Stomach smooth muscle (tissue), 2 donors: ENCODE measurements around the gene BASP1.

Source experiments
- H3K27ac ChIP-seq: one replicate; pipeline ENCODE4 v1.7.0; 2013; ENCODE audit warnings: mild to moderate bottlenecking, low read length, inconsistent platforms
- H3K27me3 ChIP-seq, 2 donors: one replicate each; pipeline ENCODE4 v1.7.0; 2013; ENCODE audit warnings: low read length in 2 of 2; ENCODE audit not compliant: insufficient read depth in 2 of 2, control insufficient read depth in 1 of 2
- H3K36me3 ChIP-seq, 2 donors: one replicate each; pipeline ENCODE4 v1.7.0; 2013; ENCODE audit warnings: low read length in 2 of 2; ENCODE audit not compliant: control insufficient read depth in 2 of 2, insufficient read depth in 2 of 2
- H3K4me1 ChIP-seq: one replicate; pipeline ENCODE4 v1.7.0; 2013; ENCODE audit warnings: low read length; ENCODE audit not compliant: control insufficient read depth, insufficient read depth
- H3K4me3 ChIP-seq, 2 donors: one replicate each; pipeline ENCODE4 v1.7.0; 2013; ENCODE audit warnings: low read length in 2 of 2
- H3K9ac ChIP-seq, 2 donors: one replicate each; pipeline ENCODE4 v1.7.0; 2013; ENCODE audit warnings: low read length in 2 of 2, mild to moderate bottlenecking in 1 of 2
- H3K9me3 ChIP-seq, 2 donors: one replicate each; pipeline ENCODE4 v1.7.0; 2013; ENCODE audit warnings: low read length in 2 of 2; ENCODE audit not compliant: control insufficient read depth in 2 of 2
- donor health status: healthy.
- donor health status: Pancreatic carcinoma.

BASP1 gene

GRCh38 chr5:17217493-17218352 lies at the start of gene BASP1:
Gene BASP1, plus strand, starts transcription at chr5:17217631. Its CDS starts 57,586 bp downstream, at chr5:17275217.
- no peaks in the 10 kb centered on the region for H3K9me3 ChIP-seq
- no peak within 1 kb of the TSS for H3K27ac ChIP-seq
- H3K36me3 ChIP-seq, result no peaks in the 10 kb centered on the region
- peak within 1 kb of the TSS; percentile 59 to 72 for H3K4me3 ChIP-seq
- H3K27me3 ChIP-seq, result peaks cover 16 to 30% of the 10 kb centered on the region in 2 donors
- H3K9ac ChIP-seq, result no peak within 1 kb of the TSS
- H3K4me1 ChIP-seq, result peaks cover 16% of the 10 kb centered on the region

DNA sequence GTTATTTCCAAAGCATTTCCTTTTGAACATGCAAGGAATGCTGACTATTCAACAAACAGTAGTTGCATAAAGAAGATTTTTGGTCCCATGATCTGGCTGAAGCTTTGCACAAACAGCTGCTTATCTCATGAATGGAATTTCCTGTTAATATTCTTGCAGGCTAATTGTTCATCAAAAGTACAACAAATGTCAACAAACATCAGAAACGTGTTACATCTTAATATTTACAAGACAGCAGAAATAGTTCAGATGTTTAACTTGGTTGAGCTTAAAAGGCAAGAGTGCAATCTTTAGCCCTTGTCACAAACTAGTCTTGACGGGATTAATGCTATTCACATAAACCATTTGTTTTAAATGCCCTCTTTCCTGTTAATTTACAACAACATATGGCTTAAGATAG lies 47.9 kb upstream of the BASP1 start:
- no peak overlapping the region for H3K27ac ChIP-seq
- H3K36me3 ChIP-seq, result no peaks in the 10 kb centered on the region
- H3K4me1 ChIP-seq, result no peaks in the 10 kb centered on the region
- no peak overlapping the region for H3K4me3 ChIP-seq
- no peaks in the 10 kb centered on the region for H3K27me3 ChIP-seq
- H3K9me3 ChIP-seq, result no peaks in the 10 kb centered on the region
- H3K9ac ChIP-seq, result no peak overlapping the region

GRCh38 chr5:17172791-17173190 lies 44.6 kb upstream of the BASP1 start:
- Histone ChIP-seq H3K27me3 (no peaks in the 10 kb centered on the region), H3K27ac (no peak overlapping the region), H3K4me1 (no peaks in the 10 kb centered on the region), H3K9ac (no peak overlapping the region), H3K36me3 (no peaks in the 10 kb centered on the region), H3K4me3 (no peak overlapping the region), H3K9me3 (no peaks in the 10 kb centered on the region)

GRCh38 chr5:17174965-17175364 lies 42.5 kb upstream of the BASP1 start:
- H3K27me3 ChIP-seq, result no peaks in the 10 kb centered on the region
- no peak overlapping the region for H3K4me3 ChIP-seq
- H3K27ac ChIP-seq, result no peak overlapping the region
- H3K4me1 ChIP-seq, result no peaks in the 10 kb centered on the region
- H3K9ac ChIP-seq, result no peak overlapping the region
- no peaks in the 10 kb centered on the region for H3K9me3 ChIP-seq
- H3K36me3 ChIP-seq, result no peaks in the 10 kb centered on the region

- no peaks in the 10 kb centered on the region for H3K9me3 ChIP-seq
- H3K9ac ChIP-seq, result no peak overlapping the region
- H3K4me3 ChIP-seq, result no peak overlapping the region
- no peaks in the 10 kb centered on the region for H3K4me1 ChIP-seq
- no peaks in the 10 kb centered on the region for H3K27me3 ChIP-seq
- no peaks in the 10 kb centered on the region for H3K36me3 ChIP-seq
- no peak overlapping the region for H3K27ac ChIP-seq
Measured at GRCh38 chr5:17177501-17178372, 39.7 kb upstream of the BASP1 start.

DNA sequence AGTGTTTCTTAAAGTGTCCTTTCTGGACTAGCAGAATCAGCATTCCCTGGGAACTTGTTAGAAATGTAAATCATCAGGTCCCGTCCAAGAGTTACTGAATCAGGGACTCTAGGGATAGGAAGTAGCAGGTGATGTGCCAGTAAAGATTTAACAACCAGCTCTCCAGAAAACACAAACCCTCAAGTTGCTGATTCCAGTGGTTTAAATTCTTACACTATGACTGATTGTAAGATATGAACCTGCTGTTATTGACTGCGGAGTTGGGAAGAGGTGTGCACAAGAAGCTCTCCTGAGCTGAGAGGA lies 39.1 kb upstream of the BASP1 start:
- H3K27me3 ChIP-seq, result no peaks in the 10 kb centered on the region
- H3K9ac ChIP-seq, result no peak overlapping the region
- H3K4me3 ChIP-seq, result no peak overlapping the region
- no peaks in the 10 kb centered on the region for H3K9me3 ChIP-seq
- no peaks in the 10 kb centered on the region for H3K4me1 ChIP-seq
- H3K36me3 ChIP-seq, result no peaks in the 10 kb centered on the region
- H3K27ac ChIP-seq, result no peak overlapping the region

DNA sequence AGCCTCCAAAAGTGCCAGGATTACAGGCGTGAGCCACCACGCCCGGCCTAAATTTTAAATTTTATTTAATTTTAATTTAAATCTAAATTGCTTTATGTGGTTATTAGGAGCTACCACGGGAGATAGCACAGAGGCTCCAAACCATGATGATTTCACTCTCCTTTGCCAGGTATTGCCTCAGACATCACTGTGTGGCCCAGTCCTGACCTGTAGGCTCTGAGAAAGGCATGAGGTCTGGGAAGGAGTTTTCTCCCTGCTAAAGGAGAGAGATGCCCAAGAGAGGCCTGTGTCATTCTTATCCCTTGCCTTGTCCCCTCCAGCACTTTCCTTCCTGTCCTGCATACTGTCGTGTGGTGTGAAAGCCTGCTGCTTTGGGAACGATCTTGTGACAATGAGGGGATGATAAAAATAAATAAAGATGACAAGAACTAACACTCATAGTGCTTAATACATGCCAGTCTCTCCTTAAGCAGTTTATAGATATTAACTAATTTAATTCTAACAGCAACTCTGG lies 37.0 kb upstream of the BASP1 start:
- H3K36me3 ChIP-seq, result no peaks in the 10 kb centered on the region
- H3K27ac ChIP-seq, result no peak overlapping the region
- H3K9ac ChIP-seq, result no peak overlapping the region
- no peaks in the 10 kb centered on the region for H3K9me3 ChIP-seq
- H3K4me1 ChIP-seq, result no peaks in the 10 kb centered on the region
- no peak overlapping the region for H3K4me3 ChIP-seq
- no peaks in the 10 kb centered on the region for H3K27me3 ChIP-seq

DNA sequence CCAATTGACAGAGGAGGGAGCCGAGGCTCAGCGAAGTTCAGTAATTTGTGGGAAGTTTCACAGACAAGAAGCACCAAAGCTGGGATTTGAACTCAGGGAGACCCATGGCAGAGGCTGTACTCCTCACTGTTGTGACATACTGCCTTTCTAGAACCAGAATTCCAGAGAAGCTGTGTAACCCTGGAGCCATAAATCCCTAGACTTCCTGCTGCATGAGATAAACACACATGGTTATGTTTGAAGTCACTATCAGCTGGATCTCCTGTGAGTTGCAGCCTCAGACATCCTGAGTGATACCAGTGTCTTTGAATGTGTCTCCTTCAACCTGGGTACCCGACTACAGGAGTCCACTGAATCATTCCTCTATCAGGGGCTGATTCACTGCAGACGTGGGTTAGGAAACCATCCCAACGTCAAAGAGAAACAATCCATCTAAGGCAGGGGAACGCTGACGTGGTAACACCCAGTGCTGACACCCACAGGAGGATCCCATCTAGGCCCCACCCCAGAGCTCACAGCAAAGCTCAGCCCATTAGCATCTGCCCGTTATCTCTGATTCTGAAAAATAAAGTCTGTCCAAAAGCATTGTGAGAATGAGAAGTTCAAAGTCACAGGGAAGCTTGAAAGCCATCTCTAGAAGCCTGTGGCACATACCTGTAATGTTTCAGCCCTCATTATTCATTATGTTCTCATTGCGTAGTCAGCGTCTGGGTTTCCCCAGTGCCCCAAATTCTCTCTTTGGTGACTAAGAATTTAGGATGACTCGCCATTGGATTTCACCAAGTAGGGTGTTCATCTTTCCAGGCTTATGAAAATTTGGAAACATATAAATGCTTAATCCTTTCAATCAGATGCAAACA lies 36.3 kb upstream of the BASP1 start:
- Histone ChIP-seq H3K27ac (no peak overlapping the region), H3K36me3 (no peaks in the 10 kb centered on the region), H3K4me1 (peaks cover 4% of the 10 kb centered on the region), H3K9ac (no peak overlapping the region), H3K27me3 (no peaks in the 10 kb centered on the region), H3K9me3 (no peaks in the 10 kb centered on the region), H3K4me3 (no peak overlapping the region)

DNA sequence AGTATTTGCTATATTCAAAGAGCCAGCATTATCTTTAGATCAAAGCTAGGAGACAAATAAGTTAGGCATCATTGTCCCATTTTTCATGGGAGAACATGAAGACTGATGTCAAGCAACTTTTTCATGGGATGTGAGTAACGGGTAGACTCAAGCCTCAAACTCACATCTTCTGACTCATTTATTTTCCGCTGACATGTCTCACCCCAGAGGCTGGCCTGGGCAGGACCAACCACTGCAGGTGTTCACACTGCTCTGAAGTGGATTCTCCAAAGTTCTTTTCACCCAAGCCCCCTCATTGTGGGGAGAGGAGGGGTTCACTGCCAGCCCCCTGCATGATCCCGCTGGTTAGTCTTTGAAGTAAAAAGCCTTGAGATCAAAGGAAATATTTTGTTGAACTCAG lies 34.9 kb upstream of the BASP1 start:
- H3K4me3 ChIP-seq, result no peak overlapping the region
- no peak overlapping the region for H3K27ac ChIP-seq
- no peaks in the 10 kb centered on the region for H3K36me3 ChIP-seq
- no peaks in the 10 kb centered on the region for H3K9me3 ChIP-seq
- H3K9ac ChIP-seq, result no peak overlapping the region
- peaks cover 8% of the 10 kb centered on the region for H3K4me1 ChIP-seq
- H3K27me3 ChIP-seq, result no peaks in the 10 kb centered on the region

DNA sequence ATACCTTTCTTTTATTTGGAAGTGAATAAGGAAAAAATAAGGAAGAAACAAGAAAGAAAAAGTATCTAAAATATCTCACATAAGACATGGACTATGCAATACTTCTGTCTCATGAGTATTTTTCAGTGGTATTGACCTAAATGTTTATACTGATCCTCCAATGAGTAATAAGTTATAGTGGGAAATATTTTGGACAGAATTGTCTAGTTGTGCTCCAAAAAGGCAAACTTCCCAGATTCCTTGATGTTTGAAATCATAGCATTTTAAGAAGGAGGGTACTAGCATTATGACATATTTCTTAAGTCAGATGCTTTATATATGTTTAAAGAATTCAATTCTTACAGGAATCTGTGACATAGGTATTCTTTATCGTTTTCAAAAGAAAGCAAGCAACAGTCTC lies 34.5 kb upstream of the BASP1 start:
- no peak overlapping the region for H3K27ac ChIP-seq
- no peak overlapping the region for H3K9ac ChIP-seq
- no peak overlapping the region for H3K4me3 ChIP-seq
- H3K4me1 ChIP-seq, result peaks cover 8% of the 10 kb centered on the region
- no peaks in the 10 kb centered on the region for H3K36me3 ChIP-seq
- H3K9me3 ChIP-seq, result no peaks in the 10 kb centered on the region
- no peaks in the 10 kb centered on the region for H3K27me3 ChIP-seq
